Activated CD8-positive, alpha-beta memory T cell treated with anti-CD3 and anti-CD28 coated beads for 24 hours (primary cell): ENCODE measurements around the gene GTF2H4.

Experiments used
- DNase-seq: peaks from one replicate; pipeline ENCODE4 v3.0.0-alpha.2; 2020

Gene GTF2H4

GRCh38 chr6:30882759-30883684, 25.0 kb upstream of the GTF2H4 start:
- DNase-seq = no peak

GRCh38 chr6:30883685-30884520, 24.1 kb upstream of the GTF2H4 start, which contains the start of gene DDR1:
Gene DDR1 (plus strand): TSS chr6:30884519. CDS start chr6:30888730, 4,211 bp downstream.
- peak; percentile 74 for DNase-seq

GRCh38 chr6:30884521-30885480, 23.2 kb upstream of the GTF2H4 start:
- peak; percentile 74 for DNase-seq

GRCh38 chr6:30885481-30885998, 22.5 kb upstream of the GTF2H4 start:
- no peak for DNase-seq

GRCh38 chr6:30885999-30886896, 21.8 kb upstream of the GTF2H4 start:
- DNase-seq = no peak

GRCh38 chr6:30886897-30887255, 21.1 kb upstream of the GTF2H4 start:
- DNase-seq = no peak

- no peak for DNase-seq
Observed at GRCh38 chr6:30887901-30888815, 19.8 kb upstream of the GTF2H4 start.

- no peak for DNase-seq
Observed at GRCh38 chr6:30888816-30889495, 19.1 kb upstream of the GTF2H4 start.

- no peak for DNase-seq
Observed at GRCh38 chr6:30889496-30889885, 18.5 kb upstream of the GTF2H4 start.

- no peak for DNase-seq
Observed at GRCh38 chr6:30889921-30890645, 17.9 kb upstream of the GTF2H4 start.

DNA sequence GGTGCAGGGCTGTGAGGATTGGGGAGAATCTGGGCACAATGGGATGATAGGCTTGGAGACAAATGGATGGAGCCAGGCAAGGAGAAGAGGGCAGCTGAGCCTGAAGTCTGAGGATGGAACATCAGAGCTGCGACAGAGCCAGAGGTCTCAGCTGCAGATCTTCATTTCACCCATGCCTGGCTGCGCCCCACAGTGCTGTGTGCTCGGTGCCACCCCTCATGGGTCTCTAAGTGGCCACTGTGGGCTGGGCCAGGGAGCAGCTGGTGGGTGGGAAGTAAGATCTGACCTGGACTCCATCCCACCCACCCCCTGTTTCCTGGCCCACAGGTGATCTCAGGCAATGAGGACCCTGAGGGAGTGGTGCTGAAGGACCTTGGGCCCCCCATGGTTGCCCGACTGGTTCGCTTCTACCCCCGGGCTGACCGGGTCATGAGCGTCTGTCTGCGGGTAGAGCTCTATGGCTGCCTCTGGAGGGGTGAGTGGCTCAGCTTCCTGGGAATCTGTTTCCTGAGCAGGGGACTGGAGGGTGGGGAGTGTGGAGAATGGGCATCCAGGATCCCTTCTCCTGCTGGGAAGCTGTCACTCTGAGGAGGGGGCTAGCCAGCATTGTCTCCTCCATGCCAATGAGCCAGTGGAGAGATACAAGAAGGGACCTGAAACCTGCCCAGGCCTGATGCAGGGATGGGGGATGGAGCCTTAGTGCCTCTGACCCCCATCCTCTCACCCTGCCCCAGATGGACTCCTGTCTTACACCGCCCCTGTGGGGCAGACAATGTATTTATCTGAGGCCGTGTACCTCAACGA, 17.2 kb upstream of the GTF2H4 start:
- no peak for DNase-seq

DNA sequence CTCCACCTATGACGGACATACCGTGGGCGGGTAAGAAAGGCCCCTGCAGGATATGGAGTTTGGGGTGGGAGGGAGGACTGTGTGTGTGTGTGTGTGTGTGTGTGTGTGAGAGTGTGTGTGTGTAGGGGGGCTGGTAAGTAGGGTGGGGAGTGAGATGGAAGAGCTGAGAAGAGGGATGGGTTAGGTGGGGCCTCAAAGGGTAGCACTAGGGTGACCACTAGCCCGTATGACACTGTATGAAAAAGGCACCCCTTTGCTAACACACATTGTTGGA, 16.6 kb upstream of the GTF2H4 start:
- DNase-seq = no peak

DNA sequence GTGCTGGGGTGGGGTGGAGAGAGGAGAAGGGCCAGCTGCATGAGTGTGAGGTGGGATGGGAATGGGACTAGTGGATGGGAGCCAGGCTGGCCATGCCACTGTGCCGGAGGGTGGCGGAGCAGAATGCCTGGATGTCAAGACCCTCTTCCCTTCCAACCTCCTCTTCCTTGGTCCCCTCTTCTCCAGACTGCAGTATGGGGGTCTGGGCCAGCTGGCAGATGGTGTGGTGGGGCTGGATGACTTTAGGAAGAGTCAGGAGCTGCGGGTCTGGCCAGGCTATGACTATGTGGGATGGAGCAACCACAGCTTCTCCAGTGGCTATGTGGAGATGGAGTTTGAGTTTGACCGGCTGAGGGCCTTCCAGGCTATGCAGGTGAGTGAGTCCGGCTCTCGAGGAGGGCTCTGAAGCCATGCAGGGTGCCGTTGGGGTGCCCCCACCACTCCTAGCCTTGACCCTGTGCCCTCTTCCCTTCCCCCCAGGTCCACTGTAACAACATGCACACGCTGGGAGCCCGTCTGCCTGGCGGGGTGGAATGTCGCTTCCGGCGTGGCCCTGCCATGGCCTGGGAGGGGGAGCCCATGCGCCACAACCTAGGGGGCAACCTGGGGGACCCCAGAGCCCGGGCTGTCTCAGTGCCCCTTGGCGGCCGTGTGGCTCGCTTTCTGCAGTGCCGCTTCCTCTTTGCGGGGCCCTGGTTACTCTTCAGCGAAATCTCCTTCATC, 16.0 kb upstream of the GTF2H4 start:
- no peak for DNase-seq

GRCh38 chr6:30893001-30893591, 14.9 kb upstream of the GTF2H4 start:
- no peak for DNase-seq

DNA sequence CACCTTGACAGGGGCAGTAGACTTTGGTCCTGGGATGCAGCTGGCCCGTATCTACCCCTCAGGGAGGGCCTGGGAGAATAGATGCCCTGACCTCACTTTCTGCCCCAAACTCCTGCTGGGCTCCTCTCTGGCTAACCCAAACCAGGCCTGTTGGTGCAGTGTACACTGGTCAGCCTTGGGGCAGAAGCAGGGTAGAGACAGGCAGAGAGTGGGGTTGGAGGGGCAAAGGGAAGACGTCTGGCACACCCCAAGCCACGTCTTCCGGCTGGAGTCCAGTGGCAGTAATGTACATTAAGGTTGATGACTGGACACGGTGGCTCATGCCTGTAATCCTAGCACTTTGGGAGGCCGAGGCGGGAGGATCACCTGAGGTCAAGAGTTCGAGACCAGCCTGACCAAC, 14.3 kb upstream of the GTF2H4 start:
- DNase-seq = no peak

- DNase-seq = no peak
Observed at GRCh38 chr6:30894381-30894780, 13.6 kb upstream of the GTF2H4 start.

DNA sequence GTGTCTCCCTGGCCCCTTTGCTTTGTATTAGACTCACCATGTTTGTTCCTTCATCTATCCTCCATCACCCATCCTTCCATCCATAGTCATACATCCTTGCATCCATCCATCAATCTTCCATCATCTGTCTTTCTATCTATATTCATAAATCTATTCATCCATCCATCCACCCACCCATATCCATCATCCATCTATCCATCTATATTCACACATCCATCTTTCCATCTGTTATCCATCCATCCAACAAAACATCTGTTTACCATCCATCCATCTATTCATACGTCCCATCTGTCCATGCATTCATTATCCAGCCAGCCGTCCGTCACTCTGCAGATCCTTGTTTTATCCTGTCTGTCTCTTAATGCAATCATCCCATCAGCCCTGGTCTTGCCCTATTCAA, 13.1 kb upstream of the GTF2H4 start:
- no peak for DNase-seq
